CD4-positive, alpha-beta T cell treated with Interleukin-1 beta for 1 hour (primary cell): ENCODE data around the gene ERV3-1.
"Not testable (repeated sequence)": the region's sequence is repeated elsewhere in the genome, so short reads cannot be mapped to it uniquely, and the experiment has no call there.

ENCODE experiments used
- DNase-seq, 2 donors: peaks; one replicate each; pipeline ENCODE4 v3.0.0-alpha.2; 2020 to 2022

ERV3-1 gene

GRCh38 chr7:65006094-65006992, at the start of gene ERV3-1:
Gene ERV3-1 (minus strand): TSS chr7:65006687. CDS start chr7:64993026, 13,661 bp downstream.
- DNase-seq, result peak; percentile 95 to 96

- not testable (repeated sequence) for DNase-seq
Observed at GRCh38 chr7:65055786-65056185, 49.3 kb upstream of the ERV3-1 start.

- not testable (repeated sequence) for DNase-seq
Observed at GRCh38 chr7:65054466-65054994, 48.0 kb upstream of the ERV3-1 start.

GRCh38 chr7:65051654-65052053, 45.2 kb upstream of the ERV3-1 start:
- not testable (repeated sequence) for DNase-seq

- not testable (repeated sequence) for DNase-seq
Observed at GRCh38 chr7:65051139-65051538, 44.7 kb upstream of the ERV3-1 start.

- not testable (repeated sequence) for DNase-seq
Observed at GRCh38 chr7:65046329-65046728, 39.8 kb upstream of the ERV3-1 start.

- DNase-seq, result not testable (repeated sequence)
Observed at GRCh38 chr7:65045589-65045988, 39.1 kb upstream of the ERV3-1 start.

- DNase-seq, result peak; percentile 10 to 20
Observed at GRCh38 chr7:65038767-65039166, 32.3 kb upstream of the ERV3-1 start.

GRCh38 chr7:65037740-65038688, 31.5 kb upstream of the ERV3-1 start:
- DNase-seq, result peak; percentile 95 to 96

- DNase-seq, result peak in 1 of 2 donors; percentile 49
Observed at GRCh38 chr7:65036526-65036925, 30.0 kb upstream of the ERV3-1 start.

GRCh38 chr7:65035469-65035868, 29.0 kb upstream of the ERV3-1 start:
- DNase-seq, result not testable (repeated sequence)

GRCh38 chr7:65034120-65034782, 27.8 kb upstream of the ERV3-1 start:
- DNase-seq, result not testable (repeated sequence)

GRCh38 chr7:65033391-65033790, 26.9 kb upstream of the ERV3-1 start:
- DNase-seq, result not testable (repeated sequence)

- not testable (repeated sequence) for DNase-seq
Observed at GRCh38 chr7:65025023-65025422, 18.5 kb upstream of the ERV3-1 start.

GRCh38 chr7:65020978-65021377, 14.5 kb upstream of the ERV3-1 start:
- not testable (repeated sequence) for DNase-seq

- not testable (repeated sequence) for DNase-seq
Observed at GRCh38 chr7:65009881-65010280, 3.4 kb upstream of the ERV3-1 start.

- DNase-seq, result not testable (repeated sequence)
Observed at GRCh38 chr7:65009394-65009793, 2.9 kb upstream of the ERV3-1 start.

- peak in 1 of 2 donors; percentile 24 for DNase-seq
Observed at GRCh38 chr7:65007036-65007435, 549 bp upstream of the ERV3-1 start.

GRCh38 chr7:65004575-65004974, 1.9 kb downstream of the ERV3-1 start:
- no peak for DNase-seq

GRCh38 chr7:65002972-65003585, 3.4 kb downstream of the ERV3-1 start:
- DNase-seq, result no peak

GRCh38 chr7:65001291-65001814, 5.1 kb downstream of the ERV3-1 start:
- DNase-seq, result no peak
